Small intestine (tissue), 7 donors: ENCODE results near the gene POLR2L. TPM values are rescaled to one million over a fixed set of nuclear protein-coding genes. Genes with fewer than 3 reads are reported as not detected.

Experiments
- DNase-seq, 2 donors: peaks; one replicate each; pipeline versions ENCODE4 v3.0.0 to v3.0.0-alpha.2; 2013
- FAIRE-seq: peaks from 2 replicates; lab custom pipeline; 2012; peaks lifted over from hg19 to GRCh38; lab: Jason Lieb, UNC
- H3K27ac ChIP-seq, 3 donors: one replicate each; pipeline ENCODE4 v1.5.1; 2013; ENCODE audit warnings: low read length in 2 of 3, mild to moderate bottlenecking in 2 of 3, control low read depth in 1 of 3, inconsistent platforms in 1 of 3, low read depth in 1 of 3, moderate library complexity in 1 of 3
- H3K27me3 ChIP-seq, 3 donors: one replicate each; pipeline ENCODE4 v1.6.1; 2013; ENCODE audit warnings: low read length in 3 of 3, inconsistent platforms in 1 of 3; ENCODE audit not compliant: control insufficient read depth in 3 of 3, insufficient read depth in 3 of 3
- H3K36me3 ChIP-seq, 3 donors: one replicate each; pipeline ENCODE4 v1.6.1; 2013; ENCODE audit warnings: low read length in 3 of 3, inconsistent platforms in 1 of 3, low read depth in 1 of 3, mild to moderate bottlenecking in 1 of 3, moderate library complexity in 1 of 3; ENCODE audit not compliant: control insufficient read depth in 3 of 3, insufficient read depth in 2 of 3
- H3K4me1 ChIP-seq, 3 donors: one replicate each; pipeline ENCODE4 v1.6.1; 2013; ENCODE audit warnings: low read length in 2 of 3, inconsistent platforms in 1 of 3, low read depth in 1 of 3, mild to moderate bottlenecking in 1 of 3, moderate library complexity in 1 of 3; ENCODE audit not compliant: control insufficient read depth in 3 of 3, insufficient read depth in 2 of 3
- H3K4me3 ChIP-seq, 3 donors: one replicate each; pipeline ENCODE4 v1.5.1; 2013; ENCODE audit warnings: low read length in 3 of 3, control low read depth in 1 of 3, inconsistent platforms in 1 of 3, low read depth in 1 of 3, mild to moderate bottlenecking in 1 of 3, moderate library complexity in 1 of 3
- H3K9me3 ChIP-seq, 2 donors: one replicate each; pipeline ENCODE4 v1.6.1; 2013; ENCODE audit warnings: low read depth in 1 of 2, low read length in 1 of 2; ENCODE audit not compliant: control insufficient read depth in 2 of 2, insufficient read depth in 1 of 2
- WGBS, 3 donors: extraction: QIAGEN DNeasy Blood & Tissue Kit; methylation state at CpG; one replicate each; pipeline ENCODE4 v1.1.7; 2013; 5-methylcytosine and 5-hydroxymethylcytosine counted together
- polyA plus RNA-seq, 4 donors: library from polyadenylated mRNA; stranded (reverse) in 3 of 4; unstranded in 1 of 4; fragments of 200-250 nt in 3 of 4; fragments of 120-200 nt in 1 of 4; gene quantifications; one replicate each; pipeline versions ENCODE4 v1.2.1 to v1.2.3, GENCODE V29; 2013
- donor health status: healthy with polysubstance abuse.
- donor health status: control.
- donor health status: control.
- donor health status: Bipolar disorder and iron deficiency.
- donor health status: healthy.

The POLR2L gene
- polyA plus RNA-seq, 4 donors: 82.9 to 140 (median 132) TPM

DNA sequence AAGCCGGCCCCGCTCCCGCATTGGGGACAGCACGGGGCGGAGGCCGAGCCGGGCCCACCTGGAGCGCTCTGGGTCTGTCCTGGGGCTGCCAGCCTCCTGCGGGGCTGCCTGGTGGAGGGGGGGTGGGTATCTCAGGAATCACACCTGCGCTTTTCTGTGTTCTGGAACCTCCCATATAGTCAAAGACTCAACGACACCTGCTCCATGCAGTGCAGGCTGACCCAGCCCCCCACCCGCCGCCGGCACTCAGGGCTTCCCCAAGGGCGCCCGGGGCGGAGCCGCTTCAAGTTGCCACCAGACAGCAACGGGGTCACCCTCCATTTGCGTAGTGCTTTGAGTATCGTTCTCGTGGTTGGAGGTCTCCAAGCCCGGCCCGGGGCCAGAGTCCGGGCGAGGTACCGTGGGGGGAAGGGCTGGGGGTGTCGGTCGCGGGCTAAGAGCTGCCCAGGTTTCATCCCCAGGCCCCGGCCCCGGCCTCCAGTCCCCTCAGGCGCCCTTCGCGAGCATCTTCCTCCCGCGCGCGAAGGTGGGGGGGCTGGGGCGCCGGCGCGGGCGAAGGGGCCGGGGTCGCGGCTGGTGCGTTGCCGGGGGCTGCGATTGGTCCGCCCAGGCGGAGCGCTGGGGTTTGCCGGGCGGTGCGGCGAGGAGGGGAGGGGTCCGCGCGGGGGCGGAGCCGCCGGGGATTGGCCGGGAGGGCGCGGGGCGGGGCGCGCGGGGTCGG is 6.9 kb upstream of the POLR2L start:
- Histone ChIP-seq H3K9me3 (no peaks in the 10 kb centered on the region), H3K27ac (no peak overlapping the region), H3K27me3 (peaks cover 0 to 67% (median 6%) of the 10 kb centered on the region in 3 donors), H3K4me3 (peak overlapping the region; percentile 20 to 42 (median 28)), H3K4me1 (peaks cover 0 to 32% (median 4%) of the 10 kb centered on the region in 3 donors), H3K36me3 (peaks cover 0 to 2% (median 0%) of the 10 kb centered on the region in 3 donors)
- no peak for FAIRE-seq
- DNase-seq: peak in 1 of 2 donors; percentile 44
- 0 to 4% (median 4%) methylated on average over 23 to 71 of the region's 71 CpGs for WGBS, 3 donors

DNA sequence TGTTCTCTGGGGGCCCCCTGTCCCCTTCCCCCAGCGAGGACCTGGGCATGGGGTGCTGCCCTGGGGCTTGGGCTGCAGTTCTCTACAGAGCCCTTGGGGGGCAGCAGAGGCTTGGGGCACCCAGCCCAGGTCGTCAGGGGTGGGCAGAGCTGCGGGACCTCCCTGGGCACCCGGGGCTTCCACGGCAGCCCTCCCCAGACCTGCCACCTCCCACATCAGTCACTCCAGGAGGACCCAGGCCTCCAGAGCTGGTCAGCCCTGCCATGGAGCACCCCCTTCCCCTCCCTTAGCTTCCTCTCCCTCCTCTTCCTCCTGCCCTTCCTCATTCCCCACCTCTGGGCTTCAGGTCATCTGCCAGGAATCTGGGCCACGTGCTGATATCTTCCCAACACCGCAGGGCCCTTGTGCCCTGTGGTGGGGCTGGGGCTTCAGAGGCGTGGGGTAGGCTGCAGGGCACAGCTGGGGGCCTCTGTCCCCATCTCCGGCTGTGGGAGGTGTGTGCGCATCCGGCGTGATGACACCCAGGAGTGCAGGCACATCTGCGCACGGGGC is 6.1 kb upstream of the POLR2L start:
- H3K4me1 ChIP-seq: peaks cover 0 to 40% (median 4%) of the 10 kb centered on the region in 3 donors

DNA sequence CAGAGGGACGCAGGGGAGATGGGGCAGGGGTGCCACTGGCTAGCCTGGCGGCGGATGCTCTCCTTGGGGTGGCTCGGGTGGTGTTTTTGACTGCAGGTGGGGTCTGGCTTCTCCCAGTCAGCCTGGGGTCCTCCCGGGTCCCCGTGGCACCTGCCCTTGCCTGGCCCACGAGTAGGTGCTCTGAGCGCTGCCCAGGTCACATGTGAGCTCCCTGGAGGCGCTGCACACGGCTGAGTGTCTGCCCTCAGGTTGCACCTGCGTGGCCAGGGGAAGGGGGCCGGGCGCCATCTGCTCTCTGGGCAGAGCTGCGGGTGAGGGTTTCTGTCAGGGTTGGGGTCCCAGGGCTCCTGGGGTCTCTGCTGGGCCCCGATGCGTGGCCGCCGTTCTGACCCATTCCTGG is 5.5 kb upstream of the POLR2L start:
- H3K27ac ChIP-seq: no peak overlapping the region
- H3K9me3 ChIP-seq: no peaks in the 10 kb centered on the region
- no peaks in the 10 kb centered on the region for H3K36me3 ChIP-seq
- 39 to 75% (median 68%) methylated on average over 13 to 18 of the region's 18 CpGs for WGBS, 3 donors
- peaks cover 0 to 44% (median 4%) of the 10 kb centered on the region in 3 donors for H3K4me1 ChIP-seq
- DNase-seq: no peak
- no peak for FAIRE-seq
- H3K4me3 ChIP-seq: no peak overlapping the region
- peaks cover 0 to 79% (median 6%) of the 10 kb centered on the region in 3 donors for H3K27me3 ChIP-seq

More for the DNA sequence above, 6.1 kb upstream of the POLR2L start:
- H3K4me3 ChIP-seq: no peak overlapping the region
- peaks cover 0 to 75% (median 6%) of the 10 kb centered on the region in 3 donors for H3K27me3 ChIP-seq
- H3K27ac ChIP-seq: no peak overlapping the region
- FAIRE-seq (no peak), DNase-seq (peak; percentile 44 to 59)
- WGBS, 3 donors: 3 to 22% (median 11%) methylated on average over 9 to 14 of the region's 14 CpGs
- peaks cover 0 to 2% (median 0%) of the 10 kb centered on the region in 3 donors for H3K36me3 ChIP-seq
- no peaks in the 10 kb centered on the region for H3K9me3 ChIP-seq

DNA sequence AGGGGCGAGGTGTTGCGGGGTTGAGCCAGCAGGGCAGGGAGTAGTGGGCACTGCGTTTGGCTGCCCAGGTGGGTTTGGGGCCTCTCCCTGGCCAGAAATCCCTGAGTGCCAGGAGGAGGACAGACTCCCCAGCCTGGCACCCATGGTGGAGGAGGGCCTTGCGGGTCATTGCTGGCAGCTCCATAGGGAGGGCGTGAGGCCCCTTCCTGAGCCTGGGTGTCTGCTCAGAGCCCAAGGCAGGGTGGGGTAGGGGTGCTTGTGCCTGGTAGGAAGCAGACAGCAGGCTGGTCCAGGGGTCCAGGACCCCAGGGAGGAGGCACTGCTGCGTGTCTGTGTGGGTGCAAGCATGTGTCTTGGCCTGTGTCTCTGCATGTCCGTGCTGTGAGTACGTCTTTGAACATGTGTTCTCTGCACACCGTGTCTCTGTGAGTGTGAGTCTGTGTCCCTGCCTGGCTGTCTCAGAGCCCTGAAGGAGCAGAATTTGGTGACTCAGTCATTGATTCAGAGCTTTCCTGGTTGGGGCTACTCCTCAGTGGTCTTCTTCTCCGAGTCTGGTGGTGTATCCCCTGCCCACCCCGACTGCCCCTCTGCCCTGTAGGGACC is 4.3 kb upstream of the POLR2L start:
- DNase-seq (no peak), FAIRE-seq (no peak)
- 68 to 76% (median 70%) methylated on average over 11 of the region's 11 CpGs for WGBS, 3 donors
- Histone ChIP-seq H3K4me3 (no peak overlapping the region), H3K27me3 (peaks cover 0 to 73% (median 6%) of the 10 kb centered on the region in 3 donors), H3K9me3 (no peaks in the 10 kb centered on the region), H3K27ac (no peak overlapping the region), H3K36me3 (no peaks in the 10 kb centered on the region), H3K4me1 (peaks cover 0 to 44% (median 4%) of the 10 kb centered on the region in 3 donors)

DNA sequence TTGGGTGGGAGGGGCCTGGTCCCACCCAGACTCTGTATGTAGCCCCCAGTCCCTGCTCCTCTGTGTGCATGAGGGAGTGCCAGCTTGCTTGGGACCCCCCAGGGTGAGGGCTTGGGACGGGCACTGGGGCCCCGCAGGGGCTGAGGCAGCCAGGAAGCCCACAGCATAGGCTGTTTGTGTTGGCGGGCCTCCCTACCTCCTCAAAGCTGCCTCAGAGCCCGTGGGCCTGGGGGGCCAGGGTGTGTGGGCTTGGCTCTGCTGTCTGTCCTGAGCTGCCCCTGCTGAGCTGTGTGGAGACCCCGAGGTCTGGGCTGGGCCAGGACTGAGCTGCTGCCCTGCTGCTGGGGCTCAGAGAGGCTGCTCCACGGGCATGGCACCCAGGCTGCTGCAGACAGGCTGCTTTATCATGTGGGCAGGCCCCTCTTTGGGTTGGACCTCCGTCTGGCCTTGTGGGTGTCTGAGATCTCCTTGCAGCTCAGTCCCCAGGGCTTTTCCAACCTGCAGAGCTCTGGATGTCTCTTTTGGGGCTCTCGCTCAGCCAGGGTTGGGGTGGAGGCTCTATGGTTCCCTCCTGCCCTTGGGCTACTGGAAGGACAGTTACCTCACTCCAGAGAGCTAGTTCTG is 3.7 kb upstream of the POLR2L start:
- Histone ChIP-seq H3K9me3 (no peaks in the 10 kb centered on the region), H3K36me3 (peaks cover 0 to 3% (median 0%) of the 10 kb centered on the region in 3 donors), H3K27ac (no peak overlapping the region), H3K4me1 (peaks cover under 1 to 45% (median 8%) of the 10 kb centered on the region in 3 donors), H3K27me3 (peaks cover 0 to 67% (median 6%) of the 10 kb centered on the region in 3 donors), H3K4me3 (no peak overlapping the region)
- DNase-seq (no peak), FAIRE-seq (no peak)
- 55 to 69% (median 62%) methylated on average over 8 of the region's 8 CpGs for WGBS, 3 donors

DNA sequence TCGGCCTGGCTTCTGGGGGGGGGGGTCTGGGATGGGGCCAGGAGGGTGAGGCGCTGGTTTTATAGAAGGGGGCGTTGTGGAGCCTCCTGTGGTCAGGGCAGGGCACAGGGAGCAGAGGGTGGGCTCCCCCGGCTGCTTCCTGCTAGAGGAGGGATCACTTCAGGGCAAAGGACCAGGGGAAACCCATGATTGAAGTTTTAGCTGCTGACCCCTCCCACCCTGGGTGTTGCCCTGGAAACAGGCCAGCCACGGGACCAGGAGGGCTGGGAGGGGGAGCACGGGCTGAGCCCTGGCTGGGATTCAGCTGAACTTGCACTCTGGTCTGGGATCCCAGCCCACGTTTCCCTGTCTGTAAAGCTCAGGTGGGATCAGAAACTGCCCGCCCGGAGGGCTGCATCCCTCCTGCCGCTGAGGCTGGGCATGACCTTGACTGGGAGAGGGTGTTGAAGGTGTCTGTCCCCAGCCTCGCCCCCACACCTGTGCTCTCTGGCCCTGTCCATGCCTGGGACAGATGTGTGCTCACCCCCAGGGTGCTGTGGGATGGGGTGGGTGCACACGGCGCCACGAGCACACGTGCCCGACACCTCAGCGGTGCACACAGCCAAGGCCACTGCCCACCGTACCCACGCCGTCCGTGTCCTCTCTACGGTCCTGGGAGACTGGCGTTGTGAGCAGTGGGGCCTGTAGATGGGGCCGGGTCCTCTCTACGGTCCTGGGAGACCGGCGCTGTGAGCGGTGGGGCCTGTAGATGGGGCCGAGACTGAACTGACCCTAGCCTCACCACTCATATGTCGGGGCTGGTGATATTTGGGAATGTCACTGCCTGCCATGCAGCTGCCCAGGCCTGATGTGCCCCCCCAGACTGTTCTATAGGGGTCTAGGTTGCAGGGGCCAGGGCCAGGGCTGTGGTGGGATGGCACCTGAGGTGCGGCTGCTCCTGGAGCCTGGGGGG is 2.6 kb upstream of the POLR2L start:
- 34 to 38% (median 34%) methylated on average over 25 to 31 of the region's 31 CpGs for WGBS, 3 donors
- Histone ChIP-seq H3K4me3 (no peak overlapping the region), H3K4me1 (peaks cover 4 to 43% (median 13%) of the 10 kb centered on the region in 3 donors), H3K27ac (peak overlapping the region in 2 of 3 donors; percentile 73 to 84), H3K36me3 (peaks cover 0 to 14% (median 0%) of the 10 kb centered on the region in 3 donors), H3K9me3 (no peaks in the 10 kb centered on the region), H3K27me3 (peaks cover 0 to 56% (median 4%) of the 10 kb centered on the region in 3 donors)
- peak in 1 of 2 donors; percentile 66 for DNase-seq
- no peak for FAIRE-seq

DNA sequence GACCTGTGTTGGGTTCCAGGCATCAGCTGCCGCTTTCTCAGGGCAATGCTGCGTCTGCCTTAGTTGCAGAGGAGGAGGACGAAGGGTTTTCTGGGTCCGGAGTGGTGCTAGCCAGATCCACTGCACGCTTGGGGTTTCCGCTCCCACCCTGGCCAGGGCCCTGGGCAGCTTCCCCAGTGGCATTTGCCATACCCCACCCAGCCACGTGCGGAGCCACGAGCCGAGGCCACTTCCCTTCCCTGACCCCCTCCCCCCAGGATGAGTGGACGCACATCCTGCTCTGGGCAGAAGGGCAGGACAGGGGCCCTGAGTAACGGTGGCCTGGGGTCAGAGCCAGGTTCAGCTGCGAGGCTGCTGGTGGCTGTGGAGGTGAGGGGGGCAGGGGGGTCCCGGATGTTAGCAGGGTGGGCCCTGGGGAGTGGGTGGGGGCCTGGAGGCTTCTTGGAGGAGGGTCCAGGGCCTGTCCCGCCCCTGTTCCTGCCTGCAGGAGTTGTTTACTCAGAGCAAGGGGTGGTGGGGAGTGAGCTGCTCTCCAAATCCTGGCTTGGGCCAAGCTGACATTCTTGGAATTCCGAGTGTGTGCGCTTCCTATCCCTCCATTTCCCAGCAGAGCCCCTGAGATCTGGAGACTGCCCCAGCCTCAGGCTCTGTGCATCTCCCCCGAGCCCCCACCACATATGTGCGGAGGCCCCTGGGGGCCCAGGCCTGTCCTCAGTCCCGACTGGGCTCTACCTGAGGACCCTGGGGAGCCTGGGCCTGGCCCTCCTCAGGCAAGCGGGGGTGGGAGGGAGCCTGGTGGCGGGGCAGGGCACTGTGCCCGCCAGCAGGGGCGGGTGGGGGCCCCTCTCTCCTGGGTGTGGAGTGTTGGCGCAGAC is 1.7 kb upstream of the POLR2L start:
- Histone ChIP-seq H3K4me1 (peaks cover 4 to 48% (median 13%) of the 10 kb centered on the region in 3 donors), H3K27me3 (peaks cover 0 to 53% (median 0%) of the 10 kb centered on the region in 3 donors), H3K27ac (peak overlapping the region; percentile 6 to 84 (median 73)), H3K9me3 (no peaks in the 10 kb centered on the region), H3K4me3 (peak overlapping the region; percentile 43 to 85 (median 80)), H3K36me3 (peaks cover 0 to 23% (median 2%) of the 10 kb centered on the region in 3 donors)
- 7 to 13% (median 7%) methylated on average over 19 to 25 of the region's 25 CpGs for WGBS, 3 donors
- DNase-seq (peak; percentile 27 to 61), FAIRE-seq (no peak)
